ENCODE data around the gene IL13RA2.

The IL13RA2 gene

GRCh38 chrX:114985967-114986592 lies 31.3 kb downstream of the IL13RA2 start:
- no peak for DNase-seq

DNA sequence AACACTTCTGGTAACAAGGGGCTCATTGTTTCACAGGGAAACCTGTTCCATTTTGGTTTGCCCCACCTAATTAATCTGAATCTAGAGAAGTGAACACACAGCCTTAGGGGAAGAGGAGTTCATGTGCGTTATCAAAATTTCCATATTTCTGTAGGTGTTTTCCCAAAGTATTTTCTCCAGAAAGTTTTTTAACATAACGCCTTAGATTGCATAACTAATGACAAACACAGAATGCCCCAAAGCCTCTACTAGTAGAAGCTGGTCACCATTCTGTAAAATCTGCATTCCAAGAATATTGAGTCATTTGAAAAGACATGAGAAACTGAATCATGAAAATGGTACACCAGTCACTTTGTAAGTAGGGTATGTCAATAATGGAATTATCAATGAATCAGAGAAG lies 41.1 kb downstream of the IL13RA2 start:
- no peak for DNase-seq

DNA sequence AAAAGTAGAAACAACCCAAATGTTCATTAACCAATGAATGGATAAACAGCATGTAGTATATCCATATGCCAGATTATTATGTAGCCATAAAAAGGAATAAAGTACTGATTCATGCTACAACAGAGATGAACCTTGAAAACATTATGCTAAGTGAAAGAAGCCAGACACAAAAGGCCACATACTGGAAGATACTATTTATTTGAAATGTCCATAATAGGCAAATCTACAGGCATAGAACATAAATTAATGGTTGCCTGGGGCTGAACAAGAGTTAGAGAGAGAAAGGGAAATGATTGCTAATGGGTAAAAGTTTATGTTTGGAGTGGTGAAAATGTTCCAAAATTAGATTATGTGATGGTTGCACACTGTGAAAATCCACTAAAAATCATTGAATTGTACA lies 44.4 kb downstream of the IL13RA2 start:
- no peak for DNase-seq

DNA sequence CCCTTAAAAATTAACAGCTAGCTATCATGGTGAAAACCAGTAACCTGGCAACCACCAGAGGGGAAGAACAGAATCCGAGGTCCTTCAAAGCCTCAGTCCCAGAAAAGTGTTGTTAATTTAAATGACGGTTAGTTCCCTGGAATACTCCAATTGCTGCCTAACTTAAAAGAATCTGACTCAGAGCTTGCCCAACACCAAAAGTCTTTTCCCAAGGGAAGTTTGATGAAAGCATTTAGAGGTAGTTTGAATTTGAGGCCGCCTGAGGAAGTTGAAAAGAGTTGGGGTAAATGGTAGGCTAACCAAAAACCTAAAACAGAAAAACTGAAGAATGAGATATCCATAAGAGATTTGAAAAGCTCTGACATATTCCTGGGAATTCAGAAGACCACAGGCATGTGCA lies 46.6 kb downstream of the IL13RA2 start:
- no peak for DNase-seq

DNA sequence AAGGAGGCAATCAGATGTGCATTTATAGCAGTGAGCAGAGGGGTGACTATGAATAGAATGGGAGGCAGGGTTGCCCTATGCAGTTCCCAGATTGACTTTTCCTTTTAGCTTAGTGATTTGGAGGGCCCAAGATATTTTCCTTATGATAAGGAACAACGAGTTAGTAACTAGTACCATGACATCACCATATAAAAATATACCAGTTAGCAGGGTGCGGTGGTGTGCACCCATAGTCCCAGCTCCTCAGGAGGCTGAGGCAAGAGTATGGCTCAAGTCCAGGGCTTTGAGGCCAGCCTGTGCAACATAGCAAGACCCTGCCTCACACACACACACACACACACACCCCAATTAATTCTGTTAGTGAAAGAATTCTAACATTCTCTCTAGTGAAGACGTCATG lies 53.0 kb downstream of the IL13RA2 start:
- DNase-seq = no peak

DNA sequence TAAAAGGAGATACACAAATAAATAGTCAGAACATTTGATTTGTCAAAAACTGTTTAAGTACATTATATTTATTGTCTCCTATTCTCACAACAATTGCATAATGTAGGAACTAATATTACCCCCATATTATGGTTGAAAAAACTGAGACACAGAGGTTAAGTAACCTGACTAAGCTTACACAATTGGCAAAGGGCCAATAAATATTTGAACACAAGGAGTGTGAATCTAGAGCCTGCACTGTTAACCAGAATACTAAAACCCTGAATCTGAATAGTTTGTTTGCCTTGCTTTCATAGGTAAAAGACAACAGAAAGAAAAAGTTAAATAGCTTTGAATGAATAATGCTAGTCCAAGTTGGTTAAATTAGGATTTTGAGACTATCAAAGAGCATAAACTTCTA lies 55.2 kb downstream of the IL13RA2 start:
- no peak for DNase-seq

GRCh38 chrX:114959729-114960128 lies 57.7 kb downstream of the IL13RA2 start:
- no peak for DNase-seq

All from NCI-H524 treated with DMSO at 0.1 percent for 48 hours (cell line).